Ovary (tissue), 9 donors: ENCODE measurements around the gene AADACL2. TPM values are rescaled to one million over a fixed set of nuclear protein-coding genes. Genes with fewer than 3 reads are reported as not detected.

Experiments used
- DNase-seq, 5 donors: peaks; one replicate each; pipeline ENCODE4 v3.0.0-alpha.2; 2019 to 2020
- H3K27ac ChIP-seq, 2 donors: fragments of 200-600 bp; one replicate each; pipeline versions ENCODE4 v1.5.1 to v1.8.0; 2019 to 2022
- H3K27me3 ChIP-seq: fragments of 200-600 bp; one replicate; pipeline ENCODE4 v1.8.0; 2022
- H3K36me3 ChIP-seq: fragments of 200-600 bp; sonication (generic); one replicate; pipeline ENCODE4 v1.5.1; 2019
- H3K4me1 ChIP-seq: one replicate; pipeline ENCODE4 v1.8.1; 2013; ENCODE audit warnings: mild to moderate bottlenecking, moderate library complexity; ENCODE audit not compliant: insufficient read depth
- H3K4me3 ChIP-seq: fragments of 200-600 bp; sonication (generic); one replicate; pipeline ENCODE4 v1.5.1; 2017
- H3K9me3 ChIP-seq, 2 donors: fragments of 200-600 bp in 1 of 2; sonication (generic) in 1 of 2; one replicate each; pipeline versions ENCODE4 v1.5.1 to v1.8.1; 2013 to 2019; ENCODE audit warnings: mild to moderate bottlenecking in 1 of 2, moderate library complexity in 1 of 2
- EP300 ChIP-seq: sonication (generic); formaldehyde crosslinking; IDR thresholded peaks from one replicate; pipeline ENCODE4 v1.6.1; 2017; ENCODE audit warnings: antibody characterized with exemption
- POLR2A ChIP-seq: fragments of 450-650 bp; IDR thresholded peaks from one replicate; pipeline ENCODE4 v1.6.1; 2017; ENCODE audit warnings: antibody characterized with exemption, mild to moderate bottlenecking, moderate library complexity
- WGBS, 3 donors: extraction: QIAGEN DNeasy Blood & Tissue Kit in 1 of 3; methylation state at CpG; one replicate each; pipeline versions ENCODE4 v1.1.5 to v1.1.7; 2013 to 2017; 5-methylcytosine and 5-hydroxymethylcytosine counted together
- intact Hi-C, 4 donors: fragments of 100-400 bp; cut with DNase I; formaldehyde crosslinking; loops; one replicate each; pipeline versions ENCODE4 v1.11.0 to v1.15.1; 2022 to 2023
- polyA plus RNA-seq, 2 donors: library from polyadenylated mRNA; stranded (reverse); fragments of 200-250 nt in 1 of 2; fragments of 350-450 nt in 1 of 2; fragmentation: Illumina TruSeq in 1 of 2; extraction: RNeasy Lipid Tissue Mini Kit (QIAGEN cat#74804) in 1 of 2; gene quantifications; one replicate each; pipeline ENCODE4 v1.2.3, GENCODE V29; 2013 to 2014
- total RNA-seq, 7 donors: library from RNA; depleted of rRNA in 2 of 7; stranded (reverse); fragments of >200 nt in 2 of 7; fragmentation: NEBNext Ultra II Directional in 3 of 7; extraction: Animal tissue kit (Norgen Biotek cat#: 25700) in 3 of 7; gene quantifications; one replicate each; pipeline versions ENCODE4 v1.1.0 to v1.2.4, GENCODE V29; 2016 to 2023
- TF ChIP-seq, protein P1 (sequence below), 3 donors: fragments of 450-650 bp in 2 of 3; fragments of 200-600 bp in 1 of 3; IDR thresholded peaks; one replicate each; pipeline versions ENCODE4 v1.5.1 to v1.8.0; 2016 to 2022; ENCODE audit warnings: antibody characterized with exemption in 3 of 3, mild to moderate bottlenecking in 1 of 3
- donor health status: DM: no; HTN: no; CAD: no; lungs with moderate emphysema.
- donor health status: DM: no; HTN: no; CAD: no.
- donor health status: Bipolar disorder and iron deficiency.
- donor health status: DM: yes; HTN: yes; CAD: no.
- donor health status: DM: no; HTN: no; CAD: no.
- donor health status: DM: yes; HTN: yes; CAD: no.

AADACL2 gene
- total and polyA plus RNA-seq, 9 donors, result 0.30 to 2.8 TPM; not detected in 7

- intact Hi-C loops, result no loop called here
- TF ChIP-seq POLR2A, result no peak
- TF ChIP-seq EP300, result no peak
- TF ChIP-seq, protein P1, sequence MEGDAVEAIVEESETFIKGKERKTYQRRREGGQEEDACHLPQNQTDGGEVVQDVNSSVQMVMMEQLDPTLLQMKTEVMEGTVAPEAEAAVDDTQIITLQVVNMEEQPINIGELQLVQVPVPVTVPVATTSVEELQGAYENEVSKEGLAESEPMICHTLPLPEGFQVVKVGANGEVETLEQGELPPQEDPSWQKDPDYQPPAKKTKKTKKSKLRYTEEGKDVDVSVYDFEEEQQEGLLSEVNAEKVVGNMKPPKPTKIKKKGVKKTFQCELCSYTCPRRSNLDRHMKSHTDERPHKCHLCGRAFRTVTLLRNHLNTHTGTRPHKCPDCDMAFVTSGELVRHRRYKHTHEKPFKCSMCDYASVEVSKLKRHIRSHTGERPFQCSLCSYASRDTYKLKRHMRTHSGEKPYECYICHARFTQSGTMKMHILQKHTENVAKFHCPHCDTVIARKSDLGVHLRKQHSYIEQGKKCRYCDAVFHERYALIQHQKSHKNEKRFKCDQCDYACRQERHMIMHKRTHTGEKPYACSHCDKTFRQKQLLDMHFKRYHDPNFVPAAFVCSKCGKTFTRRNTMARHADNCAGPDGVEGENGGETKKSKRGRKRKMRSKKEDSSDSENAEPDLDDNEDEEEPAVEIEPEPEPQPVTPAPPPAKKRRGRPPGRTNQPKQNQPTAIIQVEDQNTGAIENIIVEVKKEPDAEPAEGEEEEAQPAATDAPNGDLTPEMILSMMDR (IDR thresholded peaks at IDR 0.05), result no peak
- Histone ChIP-seq H3K4me3 (no peak overlapping the region), H3K36me3 (no peaks in the 10 kb centered on the region), H3K9me3 (no peaks in the 10 kb centered on the region), H3K27me3 (no peaks in the 10 kb centered on the region), H3K27ac (no peak overlapping the region), H3K4me1 (no peaks in the 10 kb centered on the region)
- DNase-seq, result no peak
- WGBS, 3 donors, result 49 to 68% (median 65%) methylated on average over 2 of the region's 2 CpGs
Measured at GRCh38 chr3:151793636-151794035, 59.9 kb downstream of the AADACL2 start.

- intact Hi-C loops, result no loop called here
- Histone ChIP-seq H3K36me3 (no peaks in the 10 kb centered on the region), H3K27me3 (no peaks in the 10 kb centered on the region), H3K27ac (no peak overlapping the region), H3K4me1 (no peaks in the 10 kb centered on the region), H3K9me3 (no peaks in the 10 kb centered on the region), H3K4me3 (no peak overlapping the region)
- no peak for TF ChIP-seq EP300
- TF ChIP-seq, protein P1 (IDR thresholded peaks at IDR 0.05), result no peak
- no peak for TF ChIP-seq POLR2A
- no peak for DNase-seq
- 90 to 95% (median 94%) methylated on average over 2 of the region's 2 CpGs for WGBS, 3 donors
Measured at GRCh38 chr3:151794080-151794479, 60.4 kb downstream of the AADACL2 start.

DNA sequence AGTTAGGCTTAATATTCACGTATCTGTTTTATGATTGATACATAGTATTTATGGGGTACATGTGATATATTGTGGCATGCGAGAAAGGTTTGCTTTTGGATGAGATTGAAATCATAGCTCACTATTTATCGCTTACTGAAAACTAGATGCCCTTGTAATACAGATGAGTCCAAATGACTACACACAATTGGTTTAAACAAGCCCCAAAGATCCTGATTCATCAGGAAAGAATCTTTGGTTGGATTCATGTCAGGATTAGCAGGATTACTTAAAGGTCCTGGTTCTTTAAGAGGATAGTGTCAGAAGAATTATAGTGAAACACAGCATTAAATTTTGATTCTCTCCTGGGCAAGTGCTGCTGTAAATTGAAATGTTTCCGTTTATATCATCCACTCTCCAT, 61.5 kb downstream of the AADACL2 start:
- Histone ChIP-seq H3K27me3 (no peaks in the 10 kb centered on the region), H3K9me3 (no peaks in the 10 kb centered on the region), H3K36me3 (no peaks in the 10 kb centered on the region), H3K4me1 (no peaks in the 10 kb centered on the region), H3K27ac (no peak overlapping the region), H3K4me3 (no peak overlapping the region)
- no peak for DNase-seq
- TF ChIP-seq, protein P1 (IDR thresholded peaks at IDR 0.05), result no peak
- TF ChIP-seq EP300, result no peak
- TF ChIP-seq POLR2A, result no peak
- intact Hi-C loops, result no loop called here
- WGBS, 3 donors, result 79 to 86% (median 81%) methylated on average over 4 of the region's 4 CpGs

- no peak overlapping the region for H3K4me3 ChIP-seq
- no peaks in the 10 kb centered on the region for H3K27me3 ChIP-seq
- no peak for DNase-seq
- TF ChIP-seq, protein P1 (IDR thresholded peaks at IDR 0.05), result no peak
- H3K9me3 ChIP-seq, result no peaks in the 10 kb centered on the region
- no peaks in the 10 kb centered on the region for H3K4me1 ChIP-seq
- intact Hi-C loops, result no loop called here
- WGBS, 3 donors, result 58 to 73% (median 69%) methylated on average over 1 of the region's 1 CpG
- H3K27ac ChIP-seq, result no peak overlapping the region
- no peaks in the 10 kb centered on the region for H3K36me3 ChIP-seq
Measured at GRCh38 chr3:151796105-151796680, 62.5 kb downstream of the AADACL2 start.
